T-helper 17 cell (primary cell): ENCODE data around the gene DPH6. TPM values are rescaled to one million over a fixed set of nuclear protein-coding genes. Genes with fewer than 3 reads are reported as not detected.

Experiments used
- ATAC-seq: fragments of 150-1000 bp; cut with Tn5 transposase; 2 replicates; pipeline ENCODE4 v1.10.0; 2021; ENCODE audit warnings: mild to moderate bottlenecking, moderate library complexity
- DNase-seq, 3 donors: peaks; one replicate each; pipeline versions ENCODE4 v3.0.0 to v3.0.0-alpha.2; 2020 to 2021
- H3K9me3 ChIP-seq: one replicate; pipeline ENCODE4 v1.7.0; 2013; ENCODE audit warnings: low read length, mild to moderate bottlenecking; ENCODE audit not compliant: control insufficient read depth, poor library complexity, severe bottlenecking
- H3K27ac Mint-ChIP-seq: one replicate; pipeline ENCODE4 v1.8.0; 2022; ENCODE audit warnings: mild to moderate bottlenecking, moderate library complexity, mixed read lengths
- H3K27me3 Mint-ChIP-seq: one replicate; pipeline ENCODE4 v1.8.0; 2022; ENCODE audit warnings: mixed read lengths
- H3K36me3 Mint-ChIP-seq: one replicate; pipeline ENCODE4 v1.8.0; 2022; ENCODE audit warnings: low read depth, mixed read lengths
- H3K4me1 Mint-ChIP-seq: one replicate; pipeline ENCODE4 v1.8.0; 2022; ENCODE audit warnings: mild to moderate bottlenecking, mixed read lengths
- H3K4me3 Mint-ChIP-seq: one replicate; pipeline ENCODE4 v1.8.0; 2022; ENCODE audit warnings: mild to moderate bottlenecking, moderate library complexity, mixed read lengths
- total RNA-seq, 4 donors: library from RNA in 2 of 4; stranded (reverse) in 2 of 4; gene quantifications; one replicate each; pipeline ENCODE4 v1.2.3 and lab custom pipeline; 2022 to 2026

DPH6 gene
- total RNA-seq, 2 donors from 2014 or later: 13.6 to 14.3 TPM

GRCh38 chr15:35490511-35490910 is 55.5 kb downstream of the DPH6 start:
- Mint-ChIP-seq H3K27me3 (no peaks in the 10 kb centered on the region), H3K27ac (no peak overlapping the region), H3K4me1 (no peaks in the 10 kb centered on the region), H3K36me3 (peaks cover 4% of the 10 kb centered on the region), H3K4me3 (no peak overlapping the region)
- no peak for ATAC-seq
- H3K9me3 ChIP-seq: no peaks in the 10 kb centered on the region
- no peak for DNase-seq

GRCh38 chr15:35487417-35487816 is 58.5 kb downstream of the DPH6 start:
- no peaks in the 10 kb centered on the region for H3K9me3 ChIP-seq
- no peaks in the 10 kb centered on the region for H3K4me1 Mint-ChIP-seq
- DNase-seq (no peak), ATAC-seq (no peak)
- no peak overlapping the region for H3K4me3 Mint-ChIP-seq
- no peak overlapping the region for H3K27ac Mint-ChIP-seq
- peaks cover 4% of the 10 kb centered on the region for H3K36me3 Mint-ChIP-seq
- no peaks in the 10 kb centered on the region for H3K27me3 Mint-ChIP-seq

GRCh38 chr15:35486296-35486695 is 59.7 kb downstream of the DPH6 start:
- Mint-ChIP-seq H3K27ac (no peak overlapping the region), H3K4me1 (no peaks in the 10 kb centered on the region), H3K36me3 (peaks cover 4% of the 10 kb centered on the region), H3K27me3 (no peaks in the 10 kb centered on the region), H3K4me3 (no peak overlapping the region)
- DNase-seq (no peak), ATAC-seq (no peak)
- H3K9me3 ChIP-seq: no peaks in the 10 kb centered on the region

- no peaks in the 10 kb centered on the region for H3K27me3 Mint-ChIP-seq
- no peaks in the 10 kb centered on the region for H3K9me3 ChIP-seq
- no peak overlapping the region for H3K4me3 Mint-ChIP-seq
- no peak overlapping the region for H3K27ac Mint-ChIP-seq
- DNase-seq: no peak
- no peak for ATAC-seq
- H3K36me3 Mint-ChIP-seq: peaks cover 6% of the 10 kb centered on the region
- H3K4me1 Mint-ChIP-seq: no peaks in the 10 kb centered on the region
These were observed 60.6 kb downstream of the DPH6 start for GRCh38 chr15:35485411-35485810.

- Mint-ChIP-seq H3K27ac (no peak overlapping the region), H3K36me3 (peaks cover 6% of the 10 kb centered on the region), H3K4me1 (no peaks in the 10 kb centered on the region), H3K27me3 (no peaks in the 10 kb centered on the region), H3K4me3 (no peak overlapping the region)
- no peak for DNase-seq
- no peak for ATAC-seq
- H3K9me3 ChIP-seq: no peaks in the 10 kb centered on the region
These were observed 61.6 kb downstream of the DPH6 start for GRCh38 chr15:35484231-35484945.

DNA sequence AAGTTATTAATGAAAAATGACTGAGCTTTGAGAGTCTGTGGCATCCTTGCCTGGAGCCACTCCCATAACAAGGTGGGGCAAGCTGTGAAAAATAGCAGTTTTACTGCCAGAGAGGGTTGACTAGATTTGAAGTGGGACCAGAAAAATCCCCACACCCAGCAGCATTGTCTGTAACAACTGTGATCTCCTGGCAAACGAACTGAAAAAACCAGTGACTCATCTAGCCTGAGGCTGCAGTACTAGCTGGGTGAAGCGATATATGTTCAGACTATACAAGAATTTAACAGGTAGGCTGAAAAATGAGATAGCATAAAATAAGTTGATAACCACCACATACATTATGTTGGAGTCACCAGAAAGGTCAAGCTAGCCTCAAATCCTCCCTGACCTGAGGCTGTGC is 64.0 kb downstream of the DPH6 start:
- H3K4me1 Mint-ChIP-seq: no peaks in the 10 kb centered on the region
- H3K36me3 Mint-ChIP-seq: peaks cover 2% of the 10 kb centered on the region
- H3K9me3 ChIP-seq: no peaks in the 10 kb centered on the region
- no peaks in the 10 kb centered on the region for H3K27me3 Mint-ChIP-seq
- no peak overlapping the region for H3K27ac Mint-ChIP-seq
- no peak for ATAC-seq
- no peak overlapping the region for H3K4me3 Mint-ChIP-seq
- no peak for DNase-seq

DNA sequence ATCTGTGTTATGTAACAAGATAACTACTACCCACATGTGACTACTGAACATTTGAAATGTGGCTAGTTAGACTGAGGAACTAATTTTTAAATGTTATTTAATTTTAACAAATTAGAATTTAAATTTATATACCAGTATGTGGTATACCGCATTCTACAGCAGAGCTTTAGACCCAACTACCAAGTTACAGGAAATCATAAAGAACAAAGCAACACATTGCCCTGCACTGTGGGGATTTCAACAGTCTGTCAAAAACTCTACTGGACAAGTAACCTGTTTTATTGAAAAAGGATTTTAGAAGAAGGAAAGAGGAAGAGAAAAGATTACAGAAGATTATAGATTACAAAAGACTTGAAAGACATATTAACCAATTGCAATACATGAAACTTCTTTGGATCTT is 64.9 kb downstream of the DPH6 start:
- no peaks in the 10 kb centered on the region for H3K4me1 Mint-ChIP-seq

GRCh38 chr15:35479423-35479822 is 66.5 kb downstream of the DPH6 start:
- no peaks in the 10 kb centered on the region for H3K9me3 ChIP-seq
- ATAC-seq (no peak), DNase-seq (no peak)
- H3K27me3 Mint-ChIP-seq: no peaks in the 10 kb centered on the region
- peaks cover 2% of the 10 kb centered on the region for H3K36me3 Mint-ChIP-seq
- H3K27ac Mint-ChIP-seq: no peak overlapping the region
- H3K4me1 Mint-ChIP-seq: no peaks in the 10 kb centered on the region
- H3K4me3 Mint-ChIP-seq: no peak overlapping the region

More for the DNA sequence above, 64.9 kb downstream of the DPH6 start:
- DNase-seq (no peak), ATAC-seq (no peak)
- peaks cover 2% of the 10 kb centered on the region for H3K36me3 Mint-ChIP-seq
- no peaks in the 10 kb centered on the region for H3K9me3 ChIP-seq
- H3K4me3 Mint-ChIP-seq: no peak overlapping the region
- H3K27ac Mint-ChIP-seq: no peak overlapping the region
- H3K27me3 Mint-ChIP-seq: no peaks in the 10 kb centered on the region

- Mint-ChIP-seq H3K4me1 (no peaks in the 10 kb centered on the region), H3K36me3 (peaks cover 2% of the 10 kb centered on the region), H3K27me3 (no peaks in the 10 kb centered on the region), H3K4me3 (no peak overlapping the region), H3K27ac (no peak overlapping the region)
- DNase-seq: no peak
- no peak for ATAC-seq
- no peaks in the 10 kb centered on the region for H3K9me3 ChIP-seq
These were observed 68.4 kb downstream of the DPH6 start for GRCh38 chr15:35477312-35478262.

DNA sequence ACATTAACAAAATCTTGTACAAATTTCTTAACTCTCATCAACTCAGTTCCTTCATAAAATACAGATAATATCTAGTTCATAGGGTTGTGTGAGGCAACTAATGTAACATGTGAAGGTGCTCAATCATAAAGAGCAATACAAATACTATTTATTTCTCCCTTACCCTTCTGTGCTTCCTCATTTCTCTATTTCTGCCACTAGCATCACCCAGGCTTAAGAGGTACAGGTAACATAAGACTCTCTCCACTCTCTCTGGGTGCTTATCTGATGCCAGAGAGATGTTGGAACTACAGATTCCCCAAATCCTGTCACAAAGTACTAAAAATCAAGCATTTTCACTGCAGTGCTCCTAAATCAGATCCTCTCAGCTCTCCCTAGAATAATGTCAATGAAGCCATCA is 74.9 kb downstream of the DPH6 start:
- Mint-ChIP-seq H3K36me3 (peaks cover 8% of the 10 kb centered on the region), H3K27ac (no peak overlapping the region), H3K27me3 (no peaks in the 10 kb centered on the region), H3K4me3 (no peak overlapping the region), H3K4me1 (no peaks in the 10 kb centered on the region)
- H3K9me3 ChIP-seq: no peaks in the 10 kb centered on the region
- ATAC-seq: no peak
- DNase-seq: no peak

DNA sequence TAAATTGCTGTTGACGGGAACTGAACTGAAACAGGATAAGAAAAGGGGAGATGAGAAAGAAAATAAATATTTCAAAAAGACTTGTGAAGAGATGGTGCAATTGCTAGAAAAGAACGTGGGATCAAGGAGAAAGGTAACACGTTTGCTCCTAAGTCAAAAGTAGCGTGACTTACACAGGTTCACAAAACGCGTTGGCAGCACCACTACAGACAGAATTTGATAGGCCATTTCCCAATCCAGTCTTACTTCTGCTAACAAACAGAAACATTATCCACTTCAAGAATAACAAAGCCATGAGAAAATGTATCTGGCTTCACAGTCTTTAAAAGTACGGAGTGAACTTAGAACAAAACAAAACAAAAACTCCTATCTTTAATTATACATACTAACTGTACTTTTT is 75.5 kb downstream of the DPH6 start:
- no peak for DNase-seq
- Mint-ChIP-seq H3K4me1 (no peaks in the 10 kb centered on the region), H3K4me3 (no peak overlapping the region), H3K36me3 (peaks cover 8% of the 10 kb centered on the region), H3K27ac (no peak overlapping the region), H3K27me3 (no peaks in the 10 kb centered on the region)
- no peaks in the 10 kb centered on the region for H3K9me3 ChIP-seq
- ATAC-seq: no peak

DNA sequence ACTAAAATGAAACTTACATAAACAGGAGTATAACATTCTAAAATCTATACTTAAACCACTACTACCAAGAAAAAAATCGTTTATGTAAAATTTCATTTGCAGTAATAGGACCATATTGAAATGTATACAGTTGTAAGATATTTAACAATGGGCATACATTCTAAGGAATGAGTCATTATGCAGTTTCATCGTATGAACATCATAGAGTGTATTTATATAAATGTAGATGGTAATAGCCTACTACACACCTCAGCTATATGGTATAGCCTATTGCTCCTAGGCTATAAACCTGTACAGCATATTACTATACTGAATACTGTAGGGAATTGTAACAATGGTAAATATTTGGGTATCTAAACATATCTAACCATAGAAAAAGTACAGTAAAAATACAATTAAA is 79.5 kb downstream of the DPH6 start:
- H3K27ac Mint-ChIP-seq: no peak overlapping the region
- H3K4me1 Mint-ChIP-seq: no peaks in the 10 kb centered on the region
- H3K9me3 ChIP-seq: no peaks in the 10 kb centered on the region
- no peak for ATAC-seq
- H3K36me3 Mint-ChIP-seq: peaks cover 8% of the 10 kb centered on the region
- no peak overlapping the region for H3K4me3 Mint-ChIP-seq
- no peak for DNase-seq
- H3K27me3 Mint-ChIP-seq: no peaks in the 10 kb centered on the region

DNA sequence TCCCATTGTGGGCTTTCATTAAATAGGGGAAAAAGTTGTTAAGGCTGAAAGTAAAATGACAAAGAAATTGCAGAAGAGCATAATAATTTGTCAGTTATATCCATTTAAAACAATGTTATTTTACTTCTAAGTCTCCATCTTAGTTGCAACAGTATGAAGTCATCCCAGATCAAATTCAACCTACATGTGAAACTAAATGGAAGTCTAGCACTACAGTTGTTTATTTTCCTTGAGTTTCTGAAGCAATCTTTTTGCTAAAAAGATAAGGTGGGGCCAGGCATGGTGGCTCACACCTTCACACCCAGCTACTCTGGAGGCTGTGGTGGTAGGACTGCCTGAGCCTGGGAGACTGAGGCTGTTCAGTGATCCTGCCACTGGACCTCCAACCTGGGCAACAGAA is 80.2 kb downstream of the DPH6 start:
- no peaks in the 10 kb centered on the region for H3K27me3 Mint-ChIP-seq
- H3K4me3 Mint-ChIP-seq: no peak overlapping the region
- no peak overlapping the region for H3K27ac Mint-ChIP-seq
- no peaks in the 10 kb centered on the region for H3K4me1 Mint-ChIP-seq
- H3K36me3 Mint-ChIP-seq: peaks cover 8% of the 10 kb centered on the region
- ATAC-seq (no peak), DNase-seq (no peak)
- H3K9me3 ChIP-seq: no peaks in the 10 kb centered on the region
